Superior temporal gyrus (tissue), 1 donor: ENCODE results near the gene PMPCA.
A peak's percentile ranks its signal among the peaks of the same experiment; 100 is the strongest.

Source experiments
- DNase-seq: peaks from one replicate; pipeline ENCODE4 v3.0.0-alpha.2; 2016; ENCODE audit errors: extremely low spot score

PMPCA gene

GRCh38 chr9:136436055-136436634 lies 25.7 kb downstream of the PMPCA start:
- no peak for DNase-seq

DNA sequence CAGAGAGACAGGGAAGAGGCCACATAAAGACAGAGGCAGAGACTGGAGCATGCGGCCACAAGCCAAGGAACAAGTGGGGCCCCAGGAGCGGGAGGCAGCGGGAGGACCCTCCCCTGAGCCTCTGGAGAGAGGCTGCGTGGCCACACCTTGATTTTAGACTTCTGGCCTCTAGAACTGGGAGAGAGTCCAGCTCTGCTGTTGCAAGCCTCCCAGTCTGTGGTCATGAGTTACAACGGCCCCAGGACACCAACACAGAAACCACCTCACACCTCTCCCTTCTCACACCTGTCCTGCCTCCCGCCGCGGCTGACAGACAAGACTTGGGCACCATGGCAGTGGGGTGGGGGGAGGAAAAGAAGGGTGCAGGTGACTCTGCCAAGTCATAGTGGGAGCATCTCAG lies 27.0 kb downstream of the PMPCA start:
- DNase-seq, result no peak

GRCh38 chr9:136437839-136438547 lies 27.5 kb downstream of the PMPCA start:
- DNase-seq, result no peak

DNA sequence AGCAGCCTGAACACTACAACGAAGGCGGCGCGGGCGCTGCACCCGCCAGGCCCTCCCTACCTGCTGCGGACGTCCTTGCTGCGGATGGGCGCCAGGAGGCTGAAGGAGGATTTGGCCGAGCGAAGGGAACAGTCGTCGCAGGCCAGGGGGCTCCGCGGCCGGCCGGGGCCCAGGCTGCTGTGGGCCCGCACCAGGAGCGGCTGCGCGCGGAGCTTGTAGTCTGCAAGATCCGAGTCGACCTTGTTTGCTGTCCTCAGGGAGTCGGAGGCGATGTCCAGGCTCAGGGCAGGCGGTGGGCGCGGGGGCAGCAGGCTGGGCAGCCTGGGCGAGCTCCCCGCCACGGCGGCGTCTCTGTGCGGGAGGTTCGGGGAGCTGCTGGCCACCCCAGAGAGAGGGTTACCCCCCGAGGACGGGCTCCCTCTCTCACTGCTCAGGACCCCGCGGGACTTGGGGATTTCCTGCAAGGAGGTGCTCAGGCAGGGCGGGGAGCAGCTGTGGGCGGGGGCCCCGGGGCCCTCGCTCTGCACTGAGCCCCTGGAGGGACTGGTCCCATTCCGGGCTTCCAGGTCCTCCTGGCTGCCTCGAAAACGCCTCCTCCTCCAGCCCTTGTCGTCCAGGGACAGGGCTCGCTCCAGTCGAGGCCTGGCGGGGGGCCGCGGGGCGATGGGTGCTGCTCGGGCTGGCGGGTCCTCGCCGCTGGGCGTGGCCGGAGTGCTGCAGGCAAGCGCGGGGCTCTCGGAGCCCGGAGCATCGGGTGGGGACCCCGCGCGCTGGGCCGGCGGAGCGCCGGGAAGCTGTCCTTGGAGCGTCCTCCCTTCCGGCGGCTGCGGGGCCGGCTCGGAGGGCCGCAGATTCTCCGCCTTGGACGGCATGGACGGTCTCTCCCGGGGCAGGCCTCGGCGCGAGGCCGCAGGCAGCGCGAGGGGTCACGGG lies 28.4 kb downstream of the PMPCA start:
- DNase-seq, result no peak

- DNase-seq, result peak; percentile 56
Measured at GRCh38 chr9:136439481-136440408, 29.3 kb downstream of the PMPCA start, which contains the start of gene INPP5E. Gene INPP5E, minus strand, starts transcription at chr9:136439845. Its CDS starts 426 bp downstream, at chr9:136439419.

DNA sequence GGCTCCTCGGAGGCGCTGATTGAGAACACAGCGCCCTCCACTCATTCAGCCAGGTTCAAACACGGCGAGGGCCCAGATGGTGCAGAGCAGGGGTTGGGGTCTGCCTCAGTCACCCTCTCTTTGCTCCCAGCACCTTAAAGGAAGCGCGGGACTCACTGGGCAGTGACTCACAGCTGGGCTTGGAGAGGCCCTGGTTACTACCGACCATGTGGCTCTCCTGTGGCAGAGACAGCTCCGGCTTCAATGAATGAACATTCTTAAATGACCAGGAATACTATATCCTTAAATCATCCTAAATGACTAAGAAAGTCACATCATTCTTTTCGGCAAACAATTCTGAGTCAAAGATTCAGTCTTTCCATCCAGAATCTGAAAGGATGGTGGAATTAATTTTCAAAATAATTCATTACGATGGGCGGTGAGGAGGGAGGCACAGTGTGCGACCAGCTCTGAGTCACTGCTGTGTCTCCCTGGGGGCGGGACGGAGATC lies 30.8 kb downstream of the PMPCA start:
- no peak for DNase-seq

GRCh38 chr9:136441681-136442245 lies 31.3 kb downstream of the PMPCA start:
- DNase-seq, result no peak

GRCh38 chr9:136442265-136442664 lies 31.8 kb downstream of the PMPCA start:
- DNase-seq, result no peak

GRCh38 chr9:136443087-136443486 lies 32.6 kb downstream of the PMPCA start:
- no peak for DNase-seq

GRCh38 chr9:136443687-136444086 lies 33.2 kb downstream of the PMPCA start:
- DNase-seq, result no peak

DNA sequence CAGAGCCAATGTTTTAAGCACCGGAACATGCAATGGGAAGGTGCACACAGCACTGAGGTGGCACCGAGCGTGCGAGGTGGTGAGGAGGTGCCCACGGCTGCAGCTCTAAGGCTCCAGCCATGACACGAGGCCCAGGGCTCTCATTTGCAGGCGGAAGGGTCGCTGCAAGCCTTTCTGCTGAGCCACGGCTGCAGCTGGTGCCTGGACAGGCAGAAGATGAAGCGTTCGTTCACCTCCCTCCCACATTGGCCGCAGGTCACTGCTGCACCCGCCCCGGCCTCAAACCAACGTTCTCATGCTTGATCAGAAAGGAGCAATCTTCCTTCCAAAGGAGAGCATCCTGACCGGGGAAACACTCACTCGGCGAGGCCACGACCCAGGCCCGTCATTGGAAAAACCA lies 33.6 kb downstream of the PMPCA start:
- no peak for DNase-seq

- DNase-seq, result no peak
Measured at GRCh38 chr9:136445799-136446198, 35.3 kb downstream of the PMPCA start.

DNA sequence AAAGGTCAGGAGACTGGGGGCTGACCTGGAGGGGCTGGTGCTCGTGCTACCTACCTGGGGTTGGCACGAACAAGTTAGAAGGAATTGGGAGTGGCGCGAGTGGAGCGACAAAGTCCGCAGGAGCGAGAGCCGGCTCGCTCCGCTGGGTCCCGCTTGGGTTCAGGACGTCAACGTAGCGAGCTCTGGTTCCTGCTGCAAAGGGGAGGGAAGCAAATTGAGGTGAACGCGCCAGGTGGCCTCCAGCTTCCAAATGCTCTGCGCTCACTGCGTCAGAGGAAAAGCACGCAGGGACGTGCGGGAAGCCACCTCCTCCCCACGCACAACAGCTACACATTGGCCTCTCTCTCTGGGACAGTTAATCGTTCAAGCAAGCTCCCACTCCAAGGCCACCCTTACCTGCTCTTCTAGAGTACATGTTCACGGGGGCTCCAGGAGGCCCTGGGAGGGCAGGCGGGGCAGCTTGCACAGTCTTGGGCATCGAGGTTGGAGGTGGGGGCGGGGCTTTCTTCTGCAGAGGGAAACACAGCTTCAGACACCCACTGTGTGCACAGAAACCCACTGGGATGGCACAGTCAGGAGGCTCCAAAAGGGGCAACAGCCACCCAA lies 36.8 kb downstream of the PMPCA start:
- no peak for DNase-seq

- DNase-seq, result no peak
Measured at GRCh38 chr9:136448655-136449054, 38.2 kb downstream of the PMPCA start.

DNA sequence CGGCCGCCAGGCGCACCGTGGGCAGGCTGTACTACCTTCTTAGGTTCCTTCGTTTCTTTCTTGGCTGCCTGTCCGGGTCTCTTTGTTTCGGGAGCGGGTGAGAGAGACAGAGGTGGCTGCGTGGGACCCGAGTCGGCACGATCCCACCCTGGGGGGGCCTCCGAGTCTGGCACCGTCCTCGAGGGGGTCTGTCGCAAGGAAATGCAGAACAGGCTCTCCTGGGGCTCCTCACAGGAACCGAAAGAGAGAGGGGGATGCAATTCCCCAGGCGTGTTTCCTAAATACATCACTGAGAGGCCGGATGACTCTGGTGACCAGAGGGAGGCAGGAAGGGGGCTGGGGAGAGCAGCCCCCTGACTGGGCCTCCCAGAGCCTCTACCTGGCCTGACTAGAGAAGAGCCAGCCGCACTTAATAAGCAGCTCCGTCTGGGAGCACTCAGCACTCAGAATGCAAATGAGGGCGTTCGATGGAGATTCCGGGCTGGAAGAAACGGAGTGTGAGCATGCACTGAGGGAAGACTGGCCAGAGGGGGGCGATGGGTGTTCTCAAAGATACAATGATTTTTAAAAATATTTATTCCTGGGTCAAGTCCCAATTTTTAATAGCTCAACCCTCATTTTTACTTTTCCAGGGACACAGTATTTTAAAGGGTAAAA lies 40.9 kb downstream of the PMPCA start:
- DNase-seq, result no peak

- no peak for DNase-seq
Measured at GRCh38 chr9:136453326-136453725, 42.9 kb downstream of the PMPCA start.

DNA sequence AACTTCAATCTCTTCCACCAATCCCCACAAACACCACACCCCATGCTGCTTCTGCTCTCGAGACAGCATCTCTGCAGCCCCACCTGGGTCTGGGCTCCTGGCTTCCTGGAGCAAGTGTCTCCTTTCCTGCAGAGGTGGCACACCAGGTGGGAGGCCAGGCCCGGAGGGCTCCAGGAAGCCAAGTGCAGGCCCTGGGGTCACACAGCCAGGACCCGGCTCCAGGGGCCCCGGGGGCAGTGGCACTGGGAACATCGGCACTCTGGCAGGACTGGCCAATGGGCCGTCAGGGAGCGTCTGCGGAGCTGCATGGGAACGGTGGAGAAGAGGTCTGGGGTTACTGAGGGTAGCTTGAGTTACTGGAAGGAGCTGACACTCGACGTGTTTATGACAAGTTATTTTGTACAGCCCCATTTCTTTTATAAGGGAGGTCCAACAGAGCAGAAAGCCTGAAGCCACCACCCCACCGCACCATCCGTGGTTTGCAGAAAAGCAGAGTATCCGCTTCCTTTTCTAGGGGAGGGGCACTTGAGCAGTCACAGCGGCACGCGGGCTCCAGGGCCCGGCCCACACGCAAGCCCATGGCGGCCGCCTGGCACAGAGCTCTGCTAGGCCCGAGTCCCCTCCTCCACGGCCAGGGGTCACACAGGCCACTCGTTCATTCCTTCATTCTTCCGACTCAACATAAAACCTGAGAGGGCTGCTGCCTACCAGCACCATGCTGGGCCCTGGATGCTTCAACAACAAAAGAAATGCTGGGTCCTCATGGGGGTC lies 43.8 kb downstream of the PMPCA start:
- no peak for DNase-seq

DNA sequence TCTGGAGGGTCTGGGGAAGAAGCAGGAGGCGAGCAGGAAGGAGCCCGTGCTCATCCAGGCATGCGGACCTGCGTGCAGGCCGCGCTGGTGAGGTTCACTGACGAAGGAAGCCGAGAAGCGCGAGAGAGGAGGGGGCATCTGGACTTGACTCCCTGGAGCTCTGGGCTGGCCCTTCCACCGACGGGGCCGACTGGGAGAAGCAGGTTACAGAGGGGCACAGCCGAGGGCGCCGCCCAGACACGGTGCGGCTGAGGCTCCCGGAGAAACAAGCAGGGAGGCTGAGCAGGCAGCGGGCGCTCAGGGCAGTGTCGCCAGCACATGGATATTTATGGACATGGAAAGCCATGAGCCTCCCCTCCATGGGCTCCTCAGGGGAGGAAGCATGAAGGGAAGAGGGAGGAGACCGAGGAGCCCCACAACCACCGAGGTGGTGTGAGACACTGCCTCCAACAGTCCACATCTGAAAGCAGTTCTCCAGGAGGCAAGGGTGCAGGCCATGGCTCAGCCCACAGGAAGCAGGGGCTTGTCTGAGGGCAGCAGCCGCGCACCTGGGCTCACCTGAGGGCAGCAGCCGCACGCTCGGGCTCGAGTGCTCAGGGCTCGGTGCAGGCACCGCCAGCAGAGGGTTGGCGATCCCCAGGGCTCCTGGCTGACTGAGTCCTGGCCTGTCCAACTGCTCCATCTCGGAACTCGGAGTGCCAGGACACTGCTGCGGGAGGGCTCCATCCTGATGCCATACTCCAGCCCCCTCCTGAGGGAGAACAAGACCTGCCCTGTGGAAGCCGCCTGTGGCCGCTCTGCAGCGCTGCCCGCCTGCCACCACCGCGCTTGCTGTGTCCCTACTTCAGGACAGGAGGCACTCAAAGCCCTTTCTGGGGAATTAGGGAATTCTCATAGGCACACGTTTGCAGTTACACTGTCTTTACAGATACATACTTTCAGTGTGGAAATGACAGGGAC lies 44.9 kb downstream of the PMPCA start:
- DNase-seq, result no peak
